Activated CD8-positive, alpha-beta T cell treated with anti-CD3 and anti-CD28 coated beads for 36 hours (primary cell): ENCODE results near the gene DNM2. TPM values are rescaled to one million over a fixed set of nuclear protein-coding genes. Genes with fewer than 3 reads are reported as not detected.
"Not testable (repeated sequence)": the region's sequence is repeated elsewhere in the genome, so short reads cannot be mapped to it uniquely, and the experiment has no call there.

Experiments
- ATAC-seq: fragments of 200-7000 bp; cut with Tn5 transposase; one replicate; pipeline ENCODE4 v1.10.0; 2021; ENCODE audit warnings: mild to moderate bottlenecking, moderate library complexity
- CTCF ChIA-PET: fragments of 350-600 bp; sonication (Branson Sonifier 250); formaldehyde crosslinking; loops from one replicate; lab custom pipeline; 2021; ENCODE audit warnings: antibody characterized with exemption; lab: Charles Lee
- POLR2A ChIA-PET: fragments of 350-600 bp; sonication (Branson Sonifier 250); formaldehyde crosslinking; loops from one replicate; lab custom pipeline; 2021; ENCODE audit warnings: antibody characterized with exemption; lab: Charles Lee
- DNase-seq: peaks from one replicate; pipeline ENCODE4 v3.0.0-alpha.2; 2020
- H3K27ac Mint-ChIP-seq: one replicate; pipeline ENCODE4 v1.8.0; 2021; ENCODE audit warnings: mild to moderate bottlenecking, mixed read lengths
- H3K27me3 Mint-ChIP-seq: one replicate; pipeline ENCODE4 v1.8.0; 2021; ENCODE audit warnings: mixed read lengths
- H3K36me3 Mint-ChIP-seq: one replicate; pipeline ENCODE4 v1.8.0; 2021; ENCODE audit warnings: low read depth, mixed read lengths
- H3K4me1 Mint-ChIP-seq: one replicate; pipeline ENCODE4 v1.8.0; 2021; ENCODE audit warnings: low read depth, mixed read lengths
- H3K4me3 Mint-ChIP-seq: one replicate; pipeline ENCODE4 v1.8.0; 2021; ENCODE audit warnings: mild to moderate bottlenecking, moderate library complexity, mixed read lengths
- H3K9me3 Mint-ChIP-seq: one replicate; pipeline ENCODE4 v1.8.0; 2021; ENCODE audit warnings: mixed read lengths
- CTCF ChIP-seq: fragments of 200-600 bp; IDR thresholded peaks from one replicate; pipeline ENCODE4 v1.8.0; 2022; ENCODE audit warnings: antibody characterized with exemption, mild to moderate bottlenecking
- intact Hi-C: fragments of 100-400 bp; cut with micrococcal nuclease; formaldehyde crosslinking; loops from one replicate; pipeline ENCODE4 v1.10.0; 2022
- total RNA-seq, 2 experiments: library from RNA; stranded (reverse); gene quantifications; one replicate each; pipeline ENCODE4 v1.2.3, GENCODE V29; 2021

The DNM2 gene
- total RNA-seq, 2 experiments from 2014 or later: 151 to 153 TPM

- ChIA-PET POLR2A (interaction anchor here (0.6 to 2.6 kb wide), 13 partner anchors 15 to 269 kb away, joined by 3 to 12 read pairs (median 4); partner anchors contain the start of gene DNM2), CTCF (interaction anchor here (0.8 to 3.6 kb wide), 14 partner anchors 7 to 136 kb away, joined by 3 to 40 read pairs (median 3); partner anchors contain the start of gene DNM2)
- no peak for TF ChIP-seq CTCF
- Mint-ChIP-seq H3K27ac (peak within 1 kb of the TSS; percentile 99), H3K36me3 (peaks cover 14% of the 10 kb centered on the region), H3K4me3 (peak within 1 kb of the TSS; percentile 98), H3K4me1 (peaks cover 16% of the 10 kb centered on the region), H3K27me3 (no peaks in the 10 kb centered on the region), H3K9me3 (peaks cover 10% of the 10 kb centered on the region)
- ATAC-seq (peak; percentile 92), DNase-seq (peak; percentile 100)
- intact Hi-C loops: no loop called here
Observed at GRCh38 chr19:10835754-10836478, 118.0 kb downstream of the DNM2 start, which contains the start of gene TMED1. Gene TMED1, minus strand, starts transcription at chr19:10836212. Its CDS starts 21 bp downstream, at chr19:10836191.

GRCh38 chr19:10836479-10837330, 118.8 kb downstream of the DNM2 start:
- peak; percentile 92 for DNase-seq
- H3K27ac Mint-ChIP-seq: peak overlapping the region; percentile 99
- no peaks in the 10 kb centered on the region for H3K27me3 Mint-ChIP-seq
- peak overlapping the region; percentile 98 for H3K4me3 Mint-ChIP-seq
- no peak for TF ChIP-seq CTCF
- H3K4me1 Mint-ChIP-seq: peaks cover 16% of the 10 kb centered on the region
- intact Hi-C loops: no loop called here
- peaks cover 14% of the 10 kb centered on the region for H3K36me3 Mint-ChIP-seq
- ChIA-PET POLR2A (interaction anchor here (0.8 to 2.6 kb wide), 9 partner anchors 16 to 233 kb away, joined by 3 to 12 read pairs (median 6); partner anchors contain the start of gene DNM2), CTCF (interaction anchor here (1.0 to 3.6 kb wide), 14 partner anchors 8 to 136 kb away, joined by 3 to 40 read pairs (median 3); partner anchors contain the start of gene DNM2)
- ATAC-seq: peak; percentile 50
- H3K9me3 Mint-ChIP-seq: peaks cover 10% of the 10 kb centered on the region

GRCh38 chr19:10837649-10838048, 119.8 kb downstream of the DNM2 start:
- CTCF ChIA-PET: interaction anchor here (1.1 to 3.6 kb wide), 5 partner anchors 20 to 120 kb away, joined by 3 to 40 read pairs (median 23); partner anchors contain the start of gene DNM2
- intact Hi-C loops, ATAC-seq: not testable (repeated sequence)

GRCh38 chr19:10838377-10838776, 120.5 kb downstream of the DNM2 start:
- CTCF ChIA-PET: interaction anchor here (1.3 to 3.5 kb wide), 3 partner anchors 19 to 121 kb away, joined by 3 to 14 read pairs (median 6); no protein-coding TSS in a partner anchor
- POLR2A ChIA-PET: interaction anchor here (1.3 kb wide), 1 partner anchor 16 kb away, joined by 3 read pairs; no protein-coding TSS in a partner anchor
- ATAC-seq: no peak
- Mint-ChIP-seq H3K4me1 (peaks cover 16% of the 10 kb centered on the region), H3K27ac (no peak overlapping the region), H3K27me3 (no peaks in the 10 kb centered on the region), H3K9me3 (peaks cover 10% of the 10 kb centered on the region), H3K36me3 (peaks cover 14% of the 10 kb centered on the region), H3K4me3 (no peak overlapping the region)
- intact Hi-C loops: no loop called here
- no peak for TF ChIP-seq CTCF
- DNase-seq: no peak

More at GRCh38 chr19:10837649-10838048, 119.8 kb downstream of the DNM2 start:
- Mint-ChIP-seq H3K4me1 (peaks cover 16% of the 10 kb centered on the region), H3K9me3 (peaks cover 10% of the 10 kb centered on the region), H3K36me3 (peaks cover 14% of the 10 kb centered on the region)
- H3K27me3 Mint-ChIP-seq, DNase-seq, H3K27ac Mint-ChIP-seq, H3K4me3 Mint-ChIP-seq: not testable (repeated sequence)
- POLR2A ChIA-PET: interaction anchor here (1.3 to 1.9 kb wide), 2 partner anchors 17 kb away, joined by 3 to 6 read pairs; no protein-coding TSS in a partner anchor
